ENCODE data around the gene TLE2.

- TF ChIP-seq CTCF (IDR thresholded peaks at IDR 0.05; ENCODE audit: low read depth, low read length), result no peak
- TF ChIP-seq EZH2phosphoT487 (IDR thresholded peaks at IDR 0.05; ENCODE audit: low read depth), result no peak
Observed at GRCh38 chr19:3066482-3067049, 37.5 kb upstream of the TLE2 start.

Data from OCI-LY3 (cell line).